ENCODE results near the gene MT1F. TPM values are rescaled to one million over a fixed set of nuclear protein-coding genes. Genes with fewer than 3 reads are reported as not detected.
A peak's percentile ranks its signal among the peaks of the same experiment; 100 is the strongest.

Gene MT1F
- total RNA-seq, 6 donors from 2014 or later: 4.7 to 21.0 (median 8.6) TPM

DNA sequence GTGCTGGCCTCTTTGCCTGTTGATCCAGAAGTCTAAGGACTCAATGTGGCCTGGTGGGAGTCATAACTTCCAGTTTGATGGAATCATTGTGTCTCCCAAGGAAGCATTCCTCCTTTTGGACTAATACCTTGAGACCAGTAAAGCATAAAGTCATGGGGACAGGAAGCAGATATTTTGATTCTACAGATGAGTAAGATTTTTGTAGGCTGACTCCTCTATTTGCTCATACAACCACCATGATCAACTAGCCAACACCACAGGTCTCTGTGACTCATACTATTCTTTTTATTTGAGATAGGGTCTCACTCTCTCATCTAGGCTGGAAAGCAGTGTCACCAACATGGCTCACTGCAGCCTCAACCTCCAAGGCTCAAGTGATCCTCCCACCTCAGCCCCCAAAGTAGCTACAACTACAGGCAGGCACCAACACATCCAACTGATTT is 43.2 kb upstream of the MT1F start:
- Histone ChIP-seq H3K4me3 (no peak overlapping the region), H3K27me3 (no peaks in the 10 kb centered on the region), H3K36me3 (no peaks in the 10 kb centered on the region), H3K27ac (no peak overlapping the region), H3K4me1 (peaks cover 28 to 37% (median 29%) of the 10 kb centered on the region in 4 donors), H3K9me3 (no peaks in the 10 kb centered on the region)
- no peak for DNase-seq
- no peak for TF ChIP-seq EP300 (IDR thresholded peaks at IDR 0.05)
- no peak for TF ChIP-seq POLR2AphosphoS5 (IDR thresholded peaks at IDR 0.05)
- TF ChIP-seq, protein P1, sequence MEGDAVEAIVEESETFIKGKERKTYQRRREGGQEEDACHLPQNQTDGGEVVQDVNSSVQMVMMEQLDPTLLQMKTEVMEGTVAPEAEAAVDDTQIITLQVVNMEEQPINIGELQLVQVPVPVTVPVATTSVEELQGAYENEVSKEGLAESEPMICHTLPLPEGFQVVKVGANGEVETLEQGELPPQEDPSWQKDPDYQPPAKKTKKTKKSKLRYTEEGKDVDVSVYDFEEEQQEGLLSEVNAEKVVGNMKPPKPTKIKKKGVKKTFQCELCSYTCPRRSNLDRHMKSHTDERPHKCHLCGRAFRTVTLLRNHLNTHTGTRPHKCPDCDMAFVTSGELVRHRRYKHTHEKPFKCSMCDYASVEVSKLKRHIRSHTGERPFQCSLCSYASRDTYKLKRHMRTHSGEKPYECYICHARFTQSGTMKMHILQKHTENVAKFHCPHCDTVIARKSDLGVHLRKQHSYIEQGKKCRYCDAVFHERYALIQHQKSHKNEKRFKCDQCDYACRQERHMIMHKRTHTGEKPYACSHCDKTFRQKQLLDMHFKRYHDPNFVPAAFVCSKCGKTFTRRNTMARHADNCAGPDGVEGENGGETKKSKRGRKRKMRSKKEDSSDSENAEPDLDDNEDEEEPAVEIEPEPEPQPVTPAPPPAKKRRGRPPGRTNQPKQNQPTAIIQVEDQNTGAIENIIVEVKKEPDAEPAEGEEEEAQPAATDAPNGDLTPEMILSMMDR (IDR thresholded peaks at IDR 0.05): no peak
- no peak for TF ChIP-seq POLR2A (IDR thresholded peaks at IDR 0.05)
- ATAC-seq (ENCODE audit: low FRiP score in 2 of 2): no peak

DNA sequence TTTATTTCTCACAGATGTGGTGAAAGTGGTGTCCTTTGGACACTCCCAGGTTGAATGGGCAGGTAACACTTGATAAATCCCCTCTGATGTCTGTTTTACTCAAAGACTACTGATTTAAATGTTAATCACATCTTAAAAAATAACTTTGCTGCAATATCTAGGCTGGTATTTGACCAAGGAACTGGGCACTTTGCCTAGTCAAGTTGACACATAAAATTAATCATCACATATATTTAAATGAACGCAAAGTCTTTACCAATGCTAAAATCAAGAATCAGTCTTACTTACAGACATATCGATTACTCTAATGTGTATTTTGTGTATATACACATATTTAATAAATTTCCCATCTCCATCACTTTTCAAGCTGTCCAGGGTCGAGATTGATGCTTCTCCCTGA is 42.4 kb upstream of the MT1F start:
- no peaks in the 10 kb centered on the region for H3K36me3 ChIP-seq
- DNase-seq (no peak), ATAC-seq (ENCODE audit: low FRiP score in 2 of 2) (no peak)
- WGBS, 2 donors: 93 to 95% methylated on average over 3 of the region's 3 CpGs
- TF ChIP-seq, protein P1 (IDR thresholded peaks at IDR 0.05): no peak
- no peak for TF ChIP-seq EP300 (IDR thresholded peaks at IDR 0.05)
- TF ChIP-seq POLR2A (IDR thresholded peaks at IDR 0.05): no peak
- no peak for TF ChIP-seq POLR2AphosphoS5 (IDR thresholded peaks at IDR 0.05)
- peaks cover 22 to 29% (median 24%) of the 10 kb centered on the region in 4 donors for H3K4me1 ChIP-seq
- H3K27ac ChIP-seq: no peak overlapping the region
- H3K4me3 ChIP-seq: no peak overlapping the region
- H3K27me3 ChIP-seq: no peaks in the 10 kb centered on the region
- H3K9me3 ChIP-seq: no peaks in the 10 kb centered on the region

DNA sequence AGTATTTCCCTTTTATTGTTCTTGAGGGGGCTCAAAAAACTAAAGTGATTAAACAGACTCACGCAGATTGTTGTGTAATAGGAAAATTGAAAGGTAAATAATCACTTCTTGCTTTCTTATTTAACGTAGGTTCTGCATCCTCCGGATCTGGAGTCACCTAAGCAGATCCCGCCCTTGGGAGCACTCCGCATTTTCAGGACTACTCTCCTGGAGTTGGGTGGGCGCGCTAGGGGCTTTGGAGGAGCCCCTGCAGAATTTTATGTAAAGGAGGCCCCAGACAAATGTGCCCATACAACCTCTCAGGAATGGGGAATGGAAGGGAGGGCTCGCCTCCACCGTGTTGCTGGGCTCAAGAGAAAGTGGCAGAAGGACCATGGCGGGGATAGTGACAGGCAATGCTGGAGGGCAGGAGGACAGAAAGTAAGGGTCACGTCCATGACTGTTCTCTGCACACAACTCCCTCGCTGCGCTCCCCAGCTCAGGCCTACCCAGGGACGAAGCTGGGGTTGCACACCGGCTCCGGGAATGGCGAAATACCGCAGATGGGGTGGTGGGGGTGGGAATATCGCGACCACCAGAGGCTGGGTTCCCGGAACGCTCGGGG is 41.0 kb upstream of the MT1F start:
- 32 to 45% methylated on average over 23 of the region's 23 CpGs for WGBS, 2 donors
- peak; percentile 19 to 25 for ATAC-seq (ENCODE audit: low FRiP score in 2 of 2)
- no peaks in the 10 kb centered on the region for H3K27me3 ChIP-seq

DNA sequence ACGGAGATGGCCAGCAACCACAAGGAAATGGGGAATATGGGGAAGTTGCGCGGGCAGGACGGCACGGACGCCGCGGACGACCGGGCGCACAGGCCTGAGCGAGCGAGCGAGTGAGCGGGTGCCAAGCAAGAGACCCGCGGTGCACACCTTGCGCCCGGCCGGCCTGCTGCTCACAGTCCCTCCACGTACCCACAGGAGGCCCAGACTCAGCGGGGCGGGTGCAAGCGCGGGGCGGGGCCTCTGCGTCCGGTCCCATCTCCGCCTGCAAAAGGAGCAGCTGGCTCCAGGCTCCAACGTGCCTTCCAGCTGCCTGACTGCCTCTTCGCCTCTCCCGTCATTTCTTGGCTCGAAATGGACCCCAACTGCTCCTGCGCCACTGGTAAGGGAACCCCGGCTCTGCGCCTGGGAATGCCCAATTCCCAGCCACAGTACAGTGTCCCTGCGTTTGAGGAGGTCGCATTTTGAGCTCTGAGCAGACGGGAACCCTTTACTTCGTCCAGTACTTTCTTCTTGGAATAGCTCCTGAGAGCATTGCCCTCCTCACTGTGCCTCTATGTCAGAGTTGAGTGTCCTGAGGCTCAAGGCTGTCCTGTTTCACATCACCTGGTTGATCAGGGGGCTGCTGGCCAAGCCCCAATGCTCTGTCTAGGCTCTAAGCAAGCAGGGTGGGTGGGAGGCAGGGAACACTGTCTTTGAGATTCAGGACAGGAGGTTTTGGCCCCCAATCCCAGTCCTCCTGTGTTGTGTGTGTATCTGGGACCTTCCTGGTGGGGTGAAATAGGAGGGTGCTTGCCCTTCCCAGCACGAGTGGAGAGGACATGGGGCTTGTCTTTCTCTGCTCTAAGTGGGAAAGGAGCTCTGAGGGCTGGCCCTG is 40.3 kb upstream of the MT1F start:
- Histone ChIP-seq H3K36me3 (no peaks in the 10 kb centered on the region), H3K4me3 (peak overlapping the region; percentile 5 to 55 (median 50)), H3K9me3 (no peaks in the 10 kb centered on the region), H3K27me3 (no peaks in the 10 kb centered on the region), H3K4me1 (peaks cover 5 to 16% (median 13%) of the 10 kb centered on the region in 4 donors), H3K27ac (peak overlapping the region; percentile 67 to 86 (median 82))
- 7 to 16% methylated on average over 12 to 15 of the region's 41 CpGs for WGBS, 2 donors
- peak; percentile 91 to 93 for ATAC-seq (ENCODE audit: low FRiP score in 2 of 2)
- DNase-seq: peak; percentile 81 to 94
- TF ChIP-seq, protein P1 (IDR thresholded peaks at IDR 0.05): peak in 4 of 6 experiments; percentile 7 to 54 (median 33)
- TF ChIP-seq POLR2A (IDR thresholded peaks at IDR 0.05) (peak in 3 of 4 donors; percentile 37 to 64 (median 63)), EP300 (IDR thresholded peaks at IDR 0.05) (no peak), POLR2AphosphoS5 (IDR thresholded peaks at IDR 0.05) (peak; percentile 77 to 79)

More for the DNA sequence above, 41.0 kb upstream of the MT1F start:
- H3K9me3 ChIP-seq: no peaks in the 10 kb centered on the region
- peaks cover 8 to 16% (median 14%) of the 10 kb centered on the region in 4 donors for H3K4me1 ChIP-seq
- no peaks in the 10 kb centered on the region for H3K36me3 ChIP-seq
- no peak for TF ChIP-seq POLR2A (IDR thresholded peaks at IDR 0.05)
- peak in 1 of 4 donors; percentile 8 for TF ChIP-seq EP300 (IDR thresholded peaks at IDR 0.05)
- no peak for TF ChIP-seq POLR2AphosphoS5 (IDR thresholded peaks at IDR 0.05)
- peak overlapping the region; percentile 67 to 86 (median 82) for H3K27ac ChIP-seq
- no peak for DNase-seq
- H3K4me3 ChIP-seq: peak overlapping the region in 3 of 4 donors; percentile 48 to 55 (median 52)

DNA sequence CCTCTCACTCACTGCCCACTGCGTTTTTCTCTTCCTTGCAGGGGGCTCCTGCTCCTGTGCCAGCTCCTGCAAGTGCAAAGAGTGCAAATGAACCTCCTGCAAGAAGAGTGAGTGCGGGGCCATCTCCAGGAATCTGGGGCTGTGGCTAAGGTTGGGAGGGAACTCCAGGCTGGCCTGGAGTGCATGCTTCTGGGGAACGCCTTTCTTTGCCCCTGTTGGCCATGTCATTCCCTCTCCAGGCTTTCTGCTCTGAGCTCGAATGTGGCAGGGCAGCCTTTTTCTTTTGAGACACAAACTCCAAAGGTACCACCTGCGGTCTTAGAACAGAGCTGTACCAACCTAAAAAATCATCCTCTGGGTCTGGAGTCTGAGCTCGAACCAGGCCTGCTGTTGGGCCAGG is 39.6 kb upstream of the MT1F start:
- no peaks in the 10 kb centered on the region for H3K36me3 ChIP-seq
- H3K9me3 ChIP-seq: no peaks in the 10 kb centered on the region
- TF ChIP-seq POLR2AphosphoS5 (IDR thresholded peaks at IDR 0.05): no peak
- no peak for TF ChIP-seq POLR2A (IDR thresholded peaks at IDR 0.05)
- no peak for TF ChIP-seq EP300 (IDR thresholded peaks at IDR 0.05)
- TF ChIP-seq, protein P1 (IDR thresholded peaks at IDR 0.05): no peak
- 83% methylated on average over 6 of the region's 6 CpGs for WGBS, 2 donors
- peaks cover 5 to 16% (median 13%) of the 10 kb centered on the region in 4 donors for H3K4me1 ChIP-seq
- DNase-seq (no peak), ATAC-seq (ENCODE audit: low FRiP score in 2 of 2) (no peak)
- peak overlapping the region in 3 of 4 donors; percentile 67 to 85 (median 78) for H3K27ac ChIP-seq
- H3K4me3 ChIP-seq: peak overlapping the region in 1 of 4 donors; percentile 55
- no peaks in the 10 kb centered on the region for H3K27me3 ChIP-seq
